CD4-positive, CD25-positive, alpha-beta regulatory T cell (primary cell): Measurements from ENCODE around the gene ACTG2. TPM values are rescaled to one million over a fixed set of nuclear protein-coding genes. Genes with fewer than 3 reads are reported as not detected.
A peak's percentile ranks its signal among the peaks of the same experiment; 100 is the strongest.
"Not testable (repeated sequence)": the region's sequence is repeated elsewhere in the genome, so short reads cannot be mapped to it uniquely, and the experiment has no call there.

Source experiments
- ATAC-seq, 2 donors: fragments of 150-1000 bp; cut with Tn5 transposase; one replicate each; pipeline ENCODE4 v1.10.0; 2021; ENCODE audit warnings: low read depth in 2 of 2, moderate number of reproducible peaks in 2 of 2, moderate library complexity in 1 of 2
- DNase-seq, 3 donors: peaks; one replicate each; pipeline versions ENCODE4 v3.0.0 to v3.0.0-alpha.2; 2012 to 2022; ENCODE audit warnings: mixed read lengths in 1 of 3
- H3K27ac ChIP-seq: one replicate; pipeline ENCODE4 v1.7.0; 2013; ENCODE audit warnings: mild to moderate bottlenecking, low read length; ENCODE audit not compliant: insufficient read depth, poor library complexity, severe bottlenecking
- H3K27me3 ChIP-seq: one replicate; pipeline ENCODE4 v1.7.0; 2013; ENCODE audit warnings: low read length; ENCODE audit not compliant: control insufficient read depth, insufficient read depth
- H3K36me3 ChIP-seq: one replicate; pipeline ENCODE4 v1.7.0; 2013; ENCODE audit warnings: mild to moderate bottlenecking, low read length, moderate library complexity; ENCODE audit not compliant: control insufficient read depth, insufficient read depth
- H3K4me1 ChIP-seq: 2 replicates; pipeline ENCODE4 v1.7.0; 2013; ENCODE audit warnings: mild to moderate bottlenecking, low read length; ENCODE audit not compliant: insufficient read depth, control insufficient read depth, poor library complexity, severe bottlenecking
- H3K4me3 ChIP-seq: one replicate; pipeline ENCODE4 v1.7.0; 2013; ENCODE audit warnings: low read depth, mild to moderate bottlenecking, low read length, moderate library complexity
- H3K9me3 ChIP-seq, 2 experiments: 1 replicate in 1 of 2; 2 replicates in 1 of 2; pipeline ENCODE4 v1.7.0; 2013; ENCODE audit warnings: low read length in 2 of 2, mild to moderate bottlenecking in 1 of 2, moderate library complexity in 1 of 2; ENCODE audit not compliant: control insufficient read depth in 2 of 2
- H3K27ac Mint-ChIP-seq, 3 donors: one replicate each; pipeline ENCODE4 v1.8.0; 2020 to 2022; ENCODE audit warnings: mild to moderate bottlenecking in 3 of 3, mixed read lengths in 3 of 3, moderate library complexity in 2 of 3
- H3K27me3 Mint-ChIP-seq: one replicate; pipeline ENCODE4 v1.8.0; 2022; ENCODE audit warnings: mild to moderate bottlenecking, mixed read lengths
- H3K36me3 Mint-ChIP-seq: one replicate; pipeline ENCODE4 v1.8.0; 2020; ENCODE audit warnings: mixed read lengths
- H3K4me1 Mint-ChIP-seq, 4 donors: one replicate each; pipeline ENCODE4 v1.8.0; 2020 to 2022; ENCODE audit warnings: mixed read lengths in 4 of 4, mild to moderate bottlenecking in 1 of 4
- H3K4me3 Mint-ChIP-seq, 4 donors: one replicate each; pipeline ENCODE4 v1.8.0; 2020 to 2022; ENCODE audit warnings: mild to moderate bottlenecking in 4 of 4, mixed read lengths in 4 of 4, moderate library complexity in 3 of 4
- H3K9me3 Mint-ChIP-seq, 7 donors: one replicate each; pipeline ENCODE4 v1.8.0; 2020 to 2022; ENCODE audit warnings: mixed read lengths in 7 of 7, mild to moderate bottlenecking in 3 of 7, moderate library complexity in 2 of 7
- polyA plus RNA-seq, 4 donors: library from polyadenylated mRNA; unstranded; fragments of 300-500 nt; fragmentation: Illumina TruSeq; gene quantifications; one replicate each; pipeline ENCODE4 v1.2.3, GENCODE V29; 2021
- total RNA-seq: library from RNA; stranded (reverse); gene quantifications from one replicate; pipeline ENCODE4 v1.2.3, GENCODE V29; 2022

The ACTG2 gene
- total and polyA plus RNA-seq, 5 donors from 2014 or later, result 0.64 to 6.6 (median 2.8) TPM

DNA sequence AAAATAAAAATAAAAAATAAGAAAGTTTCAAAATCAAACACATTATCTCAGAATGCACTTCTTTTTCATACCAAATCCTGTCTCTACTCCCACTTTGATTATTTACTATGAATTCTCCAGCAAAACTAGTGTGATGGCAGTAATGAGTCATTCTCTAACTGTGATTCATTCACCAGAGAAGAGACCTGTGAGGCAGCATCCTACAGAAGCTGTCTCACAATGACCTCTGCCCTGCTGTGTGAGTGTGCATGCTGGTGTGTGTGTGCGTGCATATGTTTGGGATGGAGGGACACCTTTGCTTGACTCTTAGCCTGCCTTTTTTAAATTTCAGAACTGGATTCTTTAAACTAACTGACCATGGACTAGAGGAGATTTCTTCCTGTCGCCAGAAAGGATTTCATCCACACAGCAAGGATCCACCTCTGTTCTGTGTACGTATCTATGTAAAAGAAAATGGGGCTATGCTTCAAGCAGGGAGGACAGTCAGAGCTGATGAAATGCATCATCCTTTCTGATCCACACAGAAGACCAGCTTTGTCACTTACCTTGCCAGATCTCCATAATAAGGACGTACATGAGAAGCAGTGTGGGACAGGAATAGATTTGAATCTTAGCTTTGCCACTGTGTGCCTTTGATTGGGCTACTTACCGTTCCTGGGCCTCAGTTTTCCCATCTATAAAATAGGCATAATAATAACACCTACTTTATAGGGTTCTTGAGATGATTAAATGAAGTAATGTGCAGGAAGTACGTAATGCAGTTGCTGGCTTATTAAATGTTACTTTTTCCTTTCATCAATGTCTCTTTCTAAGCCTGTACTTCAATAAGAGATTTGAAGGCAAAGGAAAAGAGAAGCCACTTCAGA, 32.9 kb upstream of the ACTG2 start:
- no peaks in the 10 kb centered on the region for H3K4me1 ChIP-seq
- H3K27ac Mint-ChIP-seq, result peak overlapping the region in 1 of 3 donors; percentile 4

DNA sequence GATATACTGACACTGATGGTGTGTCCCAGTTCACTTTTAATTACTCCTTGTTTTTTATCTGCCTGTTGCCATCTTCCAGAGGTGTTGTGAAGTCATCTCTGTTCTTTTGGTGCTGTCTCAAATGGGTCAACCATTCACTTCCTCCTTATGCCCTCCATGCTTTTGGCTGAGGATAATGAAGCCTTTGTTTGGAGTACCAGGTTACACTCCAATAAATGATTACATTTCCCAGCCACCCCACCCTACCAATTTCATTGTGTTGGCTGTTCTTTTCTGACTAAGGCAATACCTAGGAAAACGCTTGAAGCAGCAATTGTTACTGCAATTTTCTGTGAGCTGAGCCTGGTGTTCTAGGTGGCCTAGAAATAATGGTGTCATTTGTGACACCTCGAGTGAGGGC, 29.8 kb upstream of the ACTG2 start:
- peaks cover 60% of the 10 kb centered on the region for H3K36me3 Mint-ChIP-seq
- ATAC-seq (no peak), DNase-seq (no peak)
- H3K27me3 Mint-ChIP-seq, result no peaks in the 10 kb centered on the region
- no peak overlapping the region for H3K4me3 Mint-ChIP-seq
- Histone ChIP-seq H3K9me3 (no peaks in the 10 kb centered on the region), H3K36me3 (peaks cover 61% of the 10 kb centered on the region), H3K4me3 (no peak overlapping the region), H3K27ac (no peak overlapping the region), H3K27me3 (no peaks in the 10 kb centered on the region), H3K4me1 (no peaks in the 10 kb centered on the region)
- H3K27ac Mint-ChIP-seq, result peak overlapping the region in 1 of 3 donors; percentile 58
- no peaks in the 10 kb centered on the region for H3K9me3 Mint-ChIP-seq
- H3K4me1 Mint-ChIP-seq, result no peaks in the 10 kb centered on the region

More for the DNA sequence above, 32.9 kb upstream of the ACTG2 start:
- Mint-ChIP-seq H3K36me3 (peaks cover 67% of the 10 kb centered on the region), H3K9me3 (no peaks in the 10 kb centered on the region), H3K4me3 (no peak overlapping the region), H3K27me3 (no peaks in the 10 kb centered on the region), H3K4me1 (no peaks in the 10 kb centered on the region)
- peaks cover 73% of the 10 kb centered on the region for H3K36me3 ChIP-seq
- no peak overlapping the region for H3K4me3 ChIP-seq
- no peaks in the 10 kb centered on the region for H3K27me3 ChIP-seq
- no peak overlapping the region for H3K27ac ChIP-seq
- no peaks in the 10 kb centered on the region for H3K9me3 ChIP-seq
- DNase-seq (peak in 1 of 3 donors; percentile 26), ATAC-seq (no peak)

DNA sequence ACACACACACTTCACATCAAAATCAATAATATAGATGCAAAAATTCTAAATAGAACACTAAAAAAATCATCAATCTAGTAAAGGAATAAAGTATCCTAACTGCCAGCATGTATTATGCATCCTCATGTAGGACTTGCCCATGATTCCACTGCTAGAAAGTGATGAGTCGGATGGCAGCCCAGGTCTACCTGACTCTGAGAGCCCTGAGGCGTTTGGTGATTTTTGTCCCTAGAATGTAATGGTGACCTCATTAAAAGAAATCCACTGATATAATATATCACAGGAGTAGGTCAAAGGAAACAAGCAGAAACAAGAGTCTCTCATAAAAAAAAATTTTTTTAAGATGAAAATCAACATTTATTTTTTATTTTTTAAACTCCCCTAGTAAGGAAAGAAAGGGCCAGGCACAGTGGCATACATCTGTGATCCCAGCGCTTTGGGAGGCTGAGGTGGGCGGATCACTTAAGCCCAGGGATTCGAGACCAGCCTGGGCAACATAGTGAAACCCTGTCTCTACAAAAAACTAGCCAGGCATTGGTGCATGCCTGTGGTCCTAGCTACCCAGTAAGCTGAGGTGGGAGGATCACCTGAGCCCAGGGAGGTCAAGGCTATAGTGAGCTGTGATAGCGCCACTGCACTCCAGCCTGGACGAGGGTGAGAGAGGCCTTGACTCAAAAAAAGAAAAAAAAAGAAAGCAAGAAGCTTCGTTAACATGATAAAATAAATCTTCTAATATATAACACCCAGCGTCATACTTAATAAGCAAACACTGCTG, 24.4 kb upstream of the ACTG2 start:
- peaks cover 30% of the 10 kb centered on the region for H3K36me3 ChIP-seq
- H3K4me1 ChIP-seq, result no peaks in the 10 kb centered on the region
- H3K4me1 Mint-ChIP-seq, result peaks cover 0 to 1% (median 0%) of the 10 kb centered on the region in 4 donors
- no peaks in the 10 kb centered on the region for H3K27me3 Mint-ChIP-seq
- no peaks in the 10 kb centered on the region for H3K27me3 ChIP-seq
- H3K4me3 ChIP-seq, result no peak overlapping the region
- H3K27ac ChIP-seq, result no peak overlapping the region
- H3K27ac Mint-ChIP-seq, result no peak overlapping the region
- H3K36me3 Mint-ChIP-seq, result peaks cover 44% of the 10 kb centered on the region
- H3K9me3 ChIP-seq, result no peaks in the 10 kb centered on the region
- H3K4me3 Mint-ChIP-seq, result no peak overlapping the region
- no peak for DNase-seq
- H3K9me3 Mint-ChIP-seq, result no peaks in the 10 kb centered on the region
- no peak for ATAC-seq

DNA sequence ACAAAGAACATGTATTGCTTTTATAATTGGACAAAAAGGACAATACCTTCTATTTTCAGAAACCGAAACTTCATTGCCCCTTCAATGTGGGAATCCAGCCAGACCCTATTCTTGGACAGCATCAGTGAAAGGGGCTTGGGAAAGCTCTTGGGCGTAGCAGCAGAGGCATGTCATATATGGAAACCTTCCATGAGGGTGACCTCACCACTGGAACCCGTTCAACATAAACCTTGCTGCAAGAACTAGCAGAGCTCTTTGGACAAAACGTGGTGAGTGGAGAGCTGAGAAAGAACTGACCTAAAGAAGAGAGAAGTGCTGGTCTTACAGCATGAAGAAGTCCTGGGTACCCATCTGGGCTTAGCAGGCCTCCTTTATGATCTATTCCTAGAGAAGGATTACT, 22.7 kb upstream of the ACTG2 start:
- no peak for DNase-seq
- Histone ChIP-seq H3K4me3 (no peak overlapping the region), H3K4me1 (no peaks in the 10 kb centered on the region), H3K9me3 (no peaks in the 10 kb centered on the region), H3K27ac (no peak overlapping the region), H3K36me3 (peaks cover 14% of the 10 kb centered on the region), H3K27me3 (no peaks in the 10 kb centered on the region)
- Mint-ChIP-seq H3K36me3 (peaks cover 28% of the 10 kb centered on the region), H3K27me3 (no peaks in the 10 kb centered on the region), H3K4me3 (no peak overlapping the region), H3K27ac (no peak overlapping the region), H3K4me1 (peaks cover 0 to 1% (median 0%) of the 10 kb centered on the region in 4 donors), H3K9me3 (no peaks in the 10 kb centered on the region)
- no peak for ATAC-seq

DNA sequence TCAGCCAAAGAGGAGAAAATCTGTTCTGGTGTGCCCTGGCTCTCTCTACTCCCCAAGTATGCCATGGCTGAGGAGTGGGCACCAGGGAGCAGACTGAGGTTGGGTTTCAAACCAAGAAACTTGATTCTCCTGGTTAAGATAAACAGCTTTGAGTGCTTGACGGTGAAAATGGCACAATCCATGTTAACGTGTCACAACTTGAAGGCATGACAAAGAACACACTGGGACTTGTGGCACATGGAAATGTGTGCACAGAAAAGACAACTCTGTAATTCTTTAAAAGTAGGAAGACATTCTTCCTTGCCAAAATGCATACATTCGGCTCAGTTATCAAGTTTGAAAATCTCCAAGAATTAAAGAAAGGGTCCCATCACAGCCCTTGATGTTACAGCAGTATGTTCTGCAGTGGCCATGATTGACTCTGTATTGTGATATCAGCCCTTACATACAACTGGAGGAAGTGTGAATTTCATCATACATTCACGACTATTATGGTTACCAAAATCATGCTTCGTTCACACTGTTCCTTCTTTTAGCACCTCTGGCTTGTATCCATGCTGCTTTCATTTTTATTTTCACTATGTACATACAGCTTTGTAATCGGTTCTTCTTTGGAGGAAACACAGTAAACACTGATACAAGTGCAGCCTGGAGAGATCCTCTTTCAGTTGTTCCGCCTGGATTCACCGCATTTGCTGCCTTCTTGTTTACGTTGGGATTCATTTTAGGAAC, 15.6 kb upstream of the ACTG2 start:
- no peak overlapping the region for H3K4me3 ChIP-seq
- no peaks in the 10 kb centered on the region for H3K9me3 ChIP-seq
- no peak for ATAC-seq
- Mint-ChIP-seq H3K36me3 (peaks cover 7% of the 10 kb centered on the region), H3K4me1 (peaks cover 0 to 1% (median 0%) of the 10 kb centered on the region in 4 donors), H3K27ac (no peak overlapping the region), H3K27me3 (no peaks in the 10 kb centered on the region), H3K4me3 (no peak overlapping the region), H3K9me3 (no peaks in the 10 kb centered on the region)
- H3K4me1 ChIP-seq, result no peaks in the 10 kb centered on the region
- H3K27me3 ChIP-seq, result no peaks in the 10 kb centered on the region
- H3K27ac ChIP-seq, result no peak overlapping the region
- DNase-seq, result no peak
- H3K36me3 ChIP-seq, result no peaks in the 10 kb centered on the region

DNA sequence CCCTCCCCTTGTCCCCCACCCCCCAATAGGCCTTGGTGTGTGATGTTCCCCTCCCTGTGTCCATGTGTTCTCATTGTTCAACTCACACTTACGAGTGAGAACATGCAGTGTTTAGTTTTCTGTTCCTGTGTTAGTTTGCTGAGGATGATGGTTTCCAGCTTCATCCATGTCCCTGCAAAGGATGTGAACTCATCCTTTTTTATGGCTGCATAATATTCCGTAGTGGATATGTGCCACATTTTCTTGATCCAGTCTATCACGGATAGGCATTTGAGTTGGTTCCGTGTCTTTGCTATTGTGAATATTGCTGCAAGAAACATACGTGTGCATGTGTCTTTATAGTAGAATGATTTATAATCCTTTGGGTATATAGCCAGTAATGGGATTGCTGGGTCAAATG, 14.8 kb upstream of the ACTG2 start:
- not testable (repeated sequence) for H3K27me3 Mint-ChIP-seq, H3K4me1 Mint-ChIP-seq, H3K27ac ChIP-seq, ATAC-seq, H3K36me3 ChIP-seq, H3K27me3 ChIP-seq, H3K36me3 Mint-ChIP-seq, H3K9me3 Mint-ChIP-seq, H3K9me3 ChIP-seq, DNase-seq, H3K4me3 Mint-ChIP-seq, H3K4me3 ChIP-seq, H3K4me1 ChIP-seq
- H3K27ac Mint-ChIP-seq, result peak overlapping the region in 1 of 3 donors; percentile 26

DNA sequence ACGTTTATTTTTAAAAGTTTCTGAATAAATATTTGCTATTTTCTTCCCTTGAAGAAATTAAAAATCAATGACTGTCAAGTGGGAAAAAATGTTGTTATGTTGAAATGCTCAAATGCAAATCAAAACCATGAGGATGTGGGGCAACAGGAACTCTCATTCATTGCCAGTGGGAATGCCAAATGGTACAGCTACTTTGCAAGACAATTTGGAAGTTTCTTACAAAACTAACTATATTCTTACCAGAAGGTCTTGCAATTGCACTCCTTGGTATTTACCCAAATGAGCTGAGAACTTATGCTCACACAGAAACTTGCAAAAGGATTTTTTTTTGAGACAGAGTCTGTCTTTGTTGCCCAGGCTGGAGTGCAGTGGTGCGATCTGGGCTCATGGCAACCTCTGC, 7.4 kb upstream of the ACTG2 start:
- ATAC-seq (no peak), DNase-seq (no peak)
- H3K9me3 ChIP-seq, result no peaks in the 10 kb centered on the region
- H3K4me3 ChIP-seq, result no peak overlapping the region
- Mint-ChIP-seq H3K9me3 (peaks cover 0 to 3% (median 0%) of the 10 kb centered on the region in 7 donors), H3K27ac (no peak overlapping the region), H3K27me3 (peaks cover 5% of the 10 kb centered on the region), H3K36me3 (no peaks in the 10 kb centered on the region), H3K4me1 (peaks cover 6 to 23% (median 10%) of the 10 kb centered on the region in 4 donors), H3K4me3 (no peak overlapping the region)
- no peaks in the 10 kb centered on the region for H3K4me1 ChIP-seq
- H3K27ac ChIP-seq, result no peak overlapping the region
- H3K36me3 ChIP-seq, result no peaks in the 10 kb centered on the region
- H3K27me3 ChIP-seq, result no peaks in the 10 kb centered on the region
